ENCODE measurements around the gene PCDHGA7.
"Not testable (repeated sequence)": the region's sequence is repeated elsewhere in the genome, so short reads cannot be mapped to it uniquely, and the experiment has no call there.

PCDHGA7 gene

GRCh38 chr5:141409598-141410306, 27.2 kb downstream of the PCDHGA7 start:
- no peak overlapping the region for H3K4me3 ChIP-seq (ENCODE audit: low read length)
- no peak for TF ChIP-seq CTCF (conservative IDR thresholded peaks at IDR 0.05; ENCODE audit: low read depth, low read length)
- DNase-seq (ENCODE audit: low read depth) = no peak

- DNase-seq (ENCODE audit: low read depth) = no peak
- no peak for TF ChIP-seq CTCF (conservative IDR thresholded peaks at IDR 0.05; ENCODE audit: low read depth, low read length)
- H3K4me3 ChIP-seq (ENCODE audit: low read length) = no peak overlapping the region
These were observed 29.0 kb downstream of the PCDHGA7 start for GRCh38 chr5:141411575-141411974.

- no peak for DNase-seq (ENCODE audit: low read depth)
- H3K4me3 ChIP-seq (ENCODE audit: low read length) = peak within 1 kb of the TSS; percentile 54
- TF ChIP-seq CTCF (conservative IDR thresholded peaks at IDR 0.05; ENCODE audit: low read depth, low read length) = peak; percentile 67
These were observed 30.5 kb downstream of the PCDHGA7 start, which contains the start of gene PCDHGA10 for GRCh38 chr5:141412854-141413539. Gene PCDHGA10 (plus strand): TSS chr5:141412987. CDS start chr5:141413176, 189 bp downstream.

GRCh38 chr5:141413540-141414069, 31.1 kb downstream of the PCDHGA7 start:
- TF ChIP-seq CTCF (conservative IDR thresholded peaks at IDR 0.05; ENCODE audit: low read depth, low read length) = no peak
- DNase-seq (ENCODE audit: low read depth) = no peak
- H3K4me3 ChIP-seq (ENCODE audit: low read length) = peak overlapping the region; percentile 54

GRCh38 chr5:141414548-141415274, 32.2 kb downstream of the PCDHGA7 start:
- H3K4me3 ChIP-seq (ENCODE audit: low read length); DNase-seq (ENCODE audit: low read depth): not testable (repeated sequence)

GRCh38 chr5:141415275-141415618, 32.7 kb downstream of the PCDHGA7 start:
- H3K4me3 ChIP-seq (ENCODE audit: low read length); DNase-seq (ENCODE audit: low read depth): not testable (repeated sequence)

GRCh38 chr5:141417494-141418172, 35.1 kb downstream of the PCDHGA7 start, which contains the start of gene PCDHGB7:
Gene PCDHGB7 (plus strand): TSS chr5:141417677. CDS start chr5:141417860, 183 bp downstream.
- TF ChIP-seq CTCF (conservative IDR thresholded peaks at IDR 0.05; ENCODE audit: low read depth, low read length) = peak; percentile 86
- peak within 1 kb of the TSS; percentile 47 for H3K4me3 ChIP-seq (ENCODE audit: low read length)
- DNase-seq (ENCODE audit: low read depth) = not testable (repeated sequence)
